K562 (cell line): Measurements from ENCODE around the gene TLR2. TPM values are rescaled to one million over a fixed set of nuclear protein-coding genes. Genes with fewer than 3 reads are reported as not detected.
"Not testable (repeated sequence)": the region's sequence is repeated elsewhere in the genome, so short reads cannot be mapped to it uniquely, and the experiment has no call there.

ENCODE experiments used
- ATAC-seq: fragments of 200-7000 bp; cut with Tn5 transposase; 3 replicates; pipeline ENCODE4 v1.9.1; 2020; ENCODE audit warnings: moderate library complexity
- BruUV-seq: library from RNA; stranded (reverse); fragments of 400-500 nt; replicated peaks from 2 replicates; lab custom pipeline; 2021; lab: Mats Ljungman, UMichigan
- CTCF ChIA-PET: fragments of 300-600 bp; formaldehyde crosslinking; extraction: SDS; loops from one replicate; lab custom pipeline; 2021; ENCODE audit warnings: low intra/inter-chr PET ratio; lab: Yijun Ruan, JAX
- POLR2A ChIA-PET: fragments of 300-600, 350-650 bp; sonication (Branson Sonifier 250); formaldehyde crosslinking; extraction: SDS; loops from one replicate; lab custom pipeline; 2021; ENCODE audit warnings: antibody characterized with exemption, inconsistent platforms; lab: Yijun Ruan, JAX
- DNase-seq, 4 experiments: peaks; one replicate each; pipeline versions ENCODE4 v3.0.0 to v3.0.0-alpha.2; 2011 to 2018; ENCODE audit warnings: low spot score in 3 of 4, mixed read lengths in 3 of 4; ENCODE audit errors: extremely low read depth in 1 of 4
- FAIRE-seq: peaks from 2 replicates; lab custom pipeline; 2011; peaks lifted over from hg19 to GRCh38; lab: Jason Lieb, UNC
- H2AFZ ChIP-seq: 2 replicates; pipeline ENCODE4 v1.6.0; 2011; ENCODE audit warnings: low read depth, low read length, control low read depth, inconsistent platforms
- H3K27ac ChIP-seq: fragments of 200-600 bp; 3 replicates; pipeline ENCODE4 v1.8.0; 2011; ENCODE audit warnings: low read depth, mild to moderate bottlenecking, control low read depth, inconsistent platforms, low read length, moderate library complexity, mixed read lengths; ENCODE audit errors: extremely low read depth
- H3K27me3 ChIP-seq, 2 experiments: fragments of 300-600 bp in 1 of 2; 2 replicates in 1 of 2; 3 replicates in 1 of 2; pipeline versions ENCODE4 v1.6.0 to v1.8.0; 2011; ENCODE audit warnings: inconsistent platforms in 2 of 2, low read length in 2 of 2, mild to moderate bottlenecking in 1 of 2, mixed read lengths in 1 of 2, moderate library complexity in 1 of 2; ENCODE audit not compliant: control insufficient read depth in 2 of 2, insufficient read depth in 2 of 2
- H3K36me3 ChIP-seq: fragments of 300-600 bp; 3 replicates; pipeline ENCODE4 v1.8.0; 2011; ENCODE audit warnings: mild to moderate bottlenecking, low read length, inconsistent platforms; ENCODE audit not compliant: control insufficient read depth, insufficient read depth
- H3K4me1 ChIP-seq, 2 experiments: fragments of 200-600 bp in 1 of 2; replicated peaks in 1 of 2; 2 replicates in 1 of 2; 3 replicates in 1 of 2; pipeline versions ENCODE4 v1.5.1 to v1.8.0; 2011; ENCODE audit warnings: inconsistent platforms in 2 of 2, low read length in 2 of 2, mild to moderate bottlenecking in 1 of 2, mixed read lengths in 1 of 2, moderate library complexity in 1 of 2; ENCODE audit not compliant: control insufficient read depth in 2 of 2, insufficient read depth in 2 of 2
- H3K4me2 ChIP-seq: 2 replicates; pipeline ENCODE4 v1.6.1; 2011; ENCODE audit warnings: low read length, control low read depth, inconsistent platforms, mixed read lengths; ENCODE audit not compliant: insufficient read depth
- H3K4me3 ChIP-seq: fragments of 200-600 bp; sonication (generic), shearing (Covaris generic); 2 replicates; pipeline ENCODE4 v1.5.1; 2016; ENCODE audit warnings: control low read depth, inconsistent platforms
- H3K79me2 ChIP-seq: fragments of 200-600 bp; 3 replicates; pipeline ENCODE4 v1.8.0; 2011; ENCODE audit warnings: low read length, inconsistent platforms; ENCODE audit not compliant: control insufficient read depth, insufficient read depth
- H3K9ac ChIP-seq, 2 experiments: 2 replicates each; pipeline versions ENCODE4 v1.6.0 to v1.6.1; 2011; ENCODE audit warnings: low read depth in 2 of 2, low read length in 2 of 2, control low read depth in 1 of 2, inconsistent platforms in 1 of 2, mild to moderate bottlenecking in 1 of 2, mixed read lengths in 1 of 2; ENCODE audit not compliant: insufficient read depth in 1 of 2
- H3K9me1 ChIP-seq: one replicate; pipeline ENCODE4 v1.6.0; 2011; ENCODE audit warnings: inconsistent platforms, mild to moderate bottlenecking, low read length, moderate library complexity; ENCODE audit not compliant: control insufficient read depth, insufficient read depth
- H3K9me3 ChIP-seq: replicated peaks from 2 replicates; pipeline ENCODE4 v1.5.1; 2011; ENCODE audit warnings: low read depth, low read length, inconsistent platforms; ENCODE audit not compliant: control insufficient read depth, insufficient read depth
- H4K20me1 ChIP-seq: replicated peaks from 2 replicates; pipeline ENCODE4 v1.6.1; 2011; ENCODE audit warnings: low read length, inconsistent platforms, mixed read lengths; ENCODE audit not compliant: control insufficient read depth, insufficient read depth
- BCL6 ChIP-seq: fragments of 250-450 bp; sonication (Bioruptor Pico); IDR thresholded peaks from 2 replicates; pipeline ENCODE4 v1.4.0; 2020
- FOXK2 ChIP-seq, 2 experiments: fragments of 450-650 bp; IDR thresholded peaks in 1 of 2; conservative IDR thresholded peaks in 1 of 2; 2 replicates each; pipeline ENCODE4 v1.6.1; 2016; ENCODE audit warnings: low read depth in 2 of 2, mild to moderate bottlenecking in 1 of 2
- GABPB1 ChIP-seq: sonication (generic); formaldehyde crosslinking; IDR thresholded peaks from 2 replicates; pipeline ENCODE4 v1.8.0; 2022; ENCODE audit warnings: mild to moderate bottlenecking, missing genetic modification reagents
- MYBL2 ChIP-seq, 2 experiments: fragments of 450-650 bp in 1 of 2; sonication (generic) in 1 of 2; formaldehyde crosslinking in 1 of 2; IDR thresholded peaks; 2 replicates each; pipeline versions ENCODE4 v1.6.1 to v1.8.1; 2017 to 2022; ENCODE audit warnings: borderline replicate concordance in 1 of 2, inconsistent platforms in 1 of 2, low read depth in 1 of 2, mild to moderate bottlenecking in 1 of 2, missing genetic modification reagents in 1 of 2, moderate library complexity in 1 of 2
- NONO ChIP-seq, 2 experiments: fragments of 200-400 bp in 1 of 2; fragments of 450-650 bp in 1 of 2; formaldehyde crosslinking in 1 of 2; IDR thresholded peaks; 2 replicates each; pipeline ENCODE4 v1.6.1; 2017; ENCODE audit warnings: low read depth in 2 of 2, mild to moderate bottlenecking in 2 of 2, moderate library complexity in 2 of 2, low read length in 1 of 2
- NR1H2 ChIP-seq: sonication (generic); formaldehyde crosslinking; IDR thresholded peaks from 2 replicates; pipeline ENCODE4 v1.4.0; 2020; ENCODE audit warnings: mild to moderate bottlenecking, missing genetic modification reagents
- RB1 ChIP-seq: fragments of 450-650 bp; IDR thresholded peaks from 2 replicates; pipeline ENCODE4 v1.6.1; 2017; ENCODE audit warnings: low read depth, mild to moderate bottlenecking
- RBM22 ChIP-seq: fragments of 200-400 bp; formaldehyde crosslinking; IDR thresholded peaks from 2 replicates; pipeline ENCODE4 v1.6.1; 2018; ENCODE audit warnings: low read length, low read depth; ENCODE audit not compliant: poor library complexity, severe bottlenecking
- ZC3H11A ChIP-seq: IDR thresholded peaks from 2 replicates; pipeline ENCODE4 v1.6.1; 2012; ENCODE audit warnings: low read depth, low read length, improper control_type of control experiment
- ZEB2 ChIP-seq: fragments of 450-650 bp; IDR thresholded peaks from 2 replicates; pipeline ENCODE4 v1.6.1; 2016
- ZNF830 ChIP-seq: fragments of 250-450 bp; sonication (Bioruptor Pico); IDR thresholded peaks from 2 replicates; pipeline ENCODE4 v1.5.0; 2021; ENCODE audit warnings: mild to moderate bottlenecking
- WGBS: fragments of 100-300 bp; shearing (Covaris generic); methylation state at CpG from one replicate; pipeline ENCODE4 v1.1.6; 2016; ENCODE audit warnings: low coverage, mixed read lengths; ENCODE audit not compliant: insufficient coverage; ENCODE audit errors: missing lambda C conversion rate; 5-methylcytosine and 5-hydroxymethylcytosine counted together
- in situ Hi-C: fragments of 300-500 bp; cut with MboI; formaldehyde crosslinking; loops from 4 replicates; pipeline ENCODE4 v1.15.0; 2018; ENCODE audit warnings: inconsistent platforms, mixed read lengths
- intact Hi-C: fragments of 100-400 bp; cut with micrococcal nuclease; formaldehyde crosslinking; loops from 2 replicates; pipeline ENCODE4 v1.14.2; 2022
- polyA plus RNA-seq, 8 experiments: library from polyadenylated mRNA; depleted of rRNA in 4 of 8; stranded (reverse) in 5 of 8; unstranded in 3 of 8; fragments of >200 nt; fragmentation: Nextera tagmentation in 2 of 8; fragmentation: Illumina TruSeq in 1 of 8; extraction: Ambion mirVana in 2 of 8; extraction: Trizol in 1 of 8; gene quantifications; 2 replicates each; pipeline versions ENCODE4 v1.2.1 to v1.2.3, GENCODE V29; 2011 to 2014; ENCODE audit warnings: inconsistent platforms in 1 of 8, missing spikeins in 1 of 8
- total RNA-seq, 7 experiments: library from RNA; depleted of rRNA in 6 of 7; stranded (reverse); fragments of >200 nt in 6 of 7; fragmentation: Illumina TruSeq in 2 of 7; extraction: Trizol in 2 of 7; gene quantifications; 2 replicates each; pipeline versions ENCODE4 v1.2.1 to v1.2.3, GENCODE V29; 2011 to 2021; ENCODE audit warnings: low replicate concordance in 1 of 7

TLR2 gene
- total and polyA plus RNA-seq, 9 of the 15 experiments (the other 6 are each of a cell fraction or from before 2014, with no cell fraction given) = 0.09 to 0.11 TPM; not detected in 7

DNA sequence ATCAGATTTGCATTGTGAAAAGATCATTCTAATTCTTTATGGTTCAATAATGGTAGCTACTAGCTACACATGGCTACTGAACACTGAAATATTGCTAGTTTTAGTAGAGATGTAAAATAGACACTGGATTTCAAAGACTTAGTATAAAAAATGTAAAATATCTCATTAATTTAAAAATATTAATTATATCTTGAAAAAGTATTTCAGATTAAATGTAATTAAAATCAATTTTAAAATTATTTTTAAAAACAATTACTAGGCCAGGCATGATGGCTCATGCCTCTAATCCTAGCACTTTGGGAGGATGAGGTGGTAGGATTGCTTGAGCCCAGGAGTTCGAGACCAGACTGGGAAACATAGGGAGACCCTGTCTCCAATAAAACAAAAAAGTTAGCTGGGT is 20.4 kb upstream of the TLR2 start:
- Histone ChIP-seq H3K4me3 (no peak overlapping the region), H3K4me1 (no peaks in the 10 kb centered on the region), H3K9me3 (no peaks in the 10 kb centered on the region), H3K9ac (no peak overlapping the region), H3K79me2 (no peaks in the 10 kb centered on the region), H4K20me1 (no peaks in the 10 kb centered on the region), H3K27ac (no peak overlapping the region), H3K9me1 (peaks cover 3% of the 10 kb centered on the region), H3K4me2 (no peak overlapping the region), H2AFZ (no peak overlapping the region), H3K36me3 (no peaks in the 10 kb centered on the region), H3K27me3 (peaks cover 0 to 8% of the 10 kb centered on the region in 2 experiments; a peak in 2 of 5 replicates)
- intact Hi-C loops (no loop called here), in situ Hi-C loops (no loop called here)
- 0% methylated on average over 1 of the region's 1 CpG for WGBS
- FAIRE-seq = no peak
- TF ChIP-seq RB1 = no peak
- no peak for TF ChIP-seq RBM22
- TF ChIP-seq BCL6 (CRISPR knock-in tag) = no peak
- no peak for TF ChIP-seq ZNF830 (CRISPR knock-in tag)
- no peak for TF ChIP-seq ZEB2
- TF ChIP-seq MYBL2 (IDR thresholded peaks at IDR 0.05; ENCODE audit: low read depth) = no peak
- no peak for TF ChIP-seq MYBL2 (CRISPR knock-in tag; IDR thresholded peaks at IDR 0.05; ENCODE audit: borderline replicate concordance)
- TF ChIP-seq ZC3H11A = no peak
- no peak for TF ChIP-seq GABPB1 (CRISPR knock-in tag)
- no peak for TF ChIP-seq NONO (IDR thresholded peaks at IDR 0.05; ENCODE audit: low read depth in 2 of 2, low read length in 1 of 2)
- no peak for TF ChIP-seq FOXK2 (conservative IDR thresholded peaks at IDR 0.05 in 1 of 2, IDR thresholded peaks at IDR 0.05 in 1 of 2; ENCODE audit: low read depth in 2 of 2)
- TF ChIP-seq NR1H2 (CRISPR knock-in tag) = no peak
- no peak for ATAC-seq
- DNase-seq = no peak
- no TSS peak for BruUV-seq
- ChIA-PET CTCF (no interaction called here), POLR2A (no interaction called here)

DNA sequence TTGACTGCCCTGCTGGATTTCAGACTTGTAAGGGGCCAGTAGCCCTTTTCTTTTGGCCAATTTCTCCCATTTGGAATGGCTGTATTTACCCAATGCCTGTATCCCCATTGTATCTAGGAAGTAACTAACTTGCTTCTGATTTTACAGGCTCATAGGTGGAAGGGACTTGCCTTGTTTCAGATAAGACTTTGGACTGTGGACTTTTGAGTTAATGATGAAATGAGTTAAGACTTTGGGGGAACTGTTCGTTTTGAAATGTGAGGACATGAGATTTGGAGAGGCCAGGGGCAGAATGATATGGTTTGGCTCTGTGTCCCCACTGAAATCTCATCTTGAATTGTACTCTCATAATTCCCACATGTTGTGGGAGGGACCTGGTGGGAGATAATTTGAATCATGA is 17.6 kb upstream of the TLR2 start:
- H4K20me1 ChIP-seq, H3K27ac ChIP-seq, BruUV-seq, CTCF ChIA-PET, H3K4me1 ChIP-seq, H3K36me3 ChIP-seq, H3K9me1 ChIP-seq, in situ Hi-C loops, H3K9ac ChIP-seq, H3K4me2 ChIP-seq, DNase-seq, H3K79me2 ChIP-seq, FAIRE-seq, H3K4me3 ChIP-seq, ATAC-seq, H2AFZ ChIP-seq, intact Hi-C loops, H3K27me3 ChIP-seq, H3K9me3 ChIP-seq, POLR2A ChIA-PET: not testable (repeated sequence)
- WGBS = 0% methylated on average over 1 of the region's 1 CpG
